ENCODE results near the gene NNMT.

DNA sequence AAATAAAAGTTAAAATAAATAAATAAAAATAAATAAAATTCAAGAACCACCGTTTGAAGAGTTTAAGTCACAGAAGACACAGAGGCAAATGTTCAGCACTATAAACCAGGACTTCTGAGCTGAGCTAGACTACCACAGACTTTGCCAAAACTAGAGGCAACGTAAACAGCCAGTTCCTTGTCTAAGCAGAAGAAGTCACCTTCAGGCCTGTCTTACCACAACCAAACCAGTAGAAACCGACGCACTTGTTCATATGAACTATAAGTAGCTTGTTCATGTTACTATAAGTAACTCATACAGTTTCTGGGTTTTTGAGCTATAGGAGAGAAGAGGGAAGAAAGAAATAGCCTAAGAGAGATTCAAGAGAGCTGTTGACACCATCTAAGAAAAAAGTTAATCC, 48.3 kb downstream of the NNMT start:
- no peak for TF ChIP-seq CEBPB (IDR thresholded peaks at IDR 0.05)
- TF ChIP-seq EP300 (IDR thresholded peaks at IDR 0.05; ENCODE audit: borderline replicate concordance): no peak
- TF ChIP-seq YY1 (IDR thresholded peaks at IDR 0.05; ENCODE audit: low read depth): no peak
- TF ChIP-seq, protein P1, sequence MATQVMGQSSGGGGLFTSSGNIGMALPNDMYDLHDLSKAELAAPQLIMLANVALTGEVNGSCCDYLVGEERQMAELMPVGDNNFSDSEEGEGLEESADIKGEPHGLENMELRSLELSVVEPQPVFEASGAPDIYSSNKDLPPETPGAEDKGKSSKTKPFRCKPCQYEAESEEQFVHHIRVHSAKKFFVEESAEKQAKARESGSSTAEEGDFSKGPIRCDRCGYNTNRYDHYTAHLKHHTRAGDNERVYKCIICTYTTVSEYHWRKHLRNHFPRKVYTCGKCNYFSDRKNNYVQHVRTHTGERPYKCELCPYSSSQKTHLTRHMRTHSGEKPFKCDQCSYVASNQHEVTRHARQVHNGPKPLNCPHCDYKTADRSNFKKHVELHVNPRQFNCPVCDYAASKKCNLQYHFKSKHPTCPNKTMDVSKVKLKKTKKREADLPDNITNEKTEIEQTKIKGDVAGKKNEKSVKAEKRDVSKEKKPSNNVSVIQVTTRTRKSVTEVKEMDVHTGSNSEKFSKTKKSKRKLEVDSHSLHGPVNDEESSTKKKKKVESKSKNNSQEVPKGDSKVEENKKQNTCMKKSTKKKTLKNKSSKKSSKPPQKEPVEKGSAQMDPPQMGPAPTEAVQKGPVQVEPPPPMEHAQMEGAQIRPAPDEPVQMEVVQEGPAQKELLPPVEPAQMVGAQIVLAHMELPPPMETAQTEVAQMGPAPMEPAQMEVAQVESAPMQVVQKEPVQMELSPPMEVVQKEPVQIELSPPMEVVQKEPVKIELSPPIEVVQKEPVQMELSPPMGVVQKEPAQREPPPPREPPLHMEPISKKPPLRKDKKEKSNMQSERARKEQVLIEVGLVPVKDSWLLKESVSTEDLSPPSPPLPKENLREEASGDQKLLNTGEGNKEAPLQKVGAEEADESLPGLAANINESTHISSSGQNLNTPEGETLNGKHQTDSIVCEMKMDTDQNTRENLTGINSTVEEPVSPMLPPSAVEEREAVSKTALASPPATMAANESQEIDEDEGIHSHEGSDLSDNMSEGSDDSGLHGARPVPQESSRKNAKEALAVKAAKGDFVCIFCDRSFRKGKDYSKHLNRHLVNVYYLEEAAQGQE (IDR thresholded peaks at IDR 0.05; ENCODE audit: low read depth): no peak
- no peak for TF ChIP-seq EGR1 (IDR thresholded peaks at IDR 0.05)
- TF ChIP-seq, protein P2, sequence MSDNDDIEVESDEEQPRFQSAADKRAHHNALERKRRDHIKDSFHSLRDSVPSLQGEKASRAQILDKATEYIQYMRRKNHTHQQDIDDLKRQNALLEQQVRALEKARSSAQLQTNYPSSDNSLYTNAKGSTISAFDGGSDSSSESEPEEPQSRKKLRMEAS (IDR thresholded peaks at IDR 0.05): no peak
- no peak for TF ChIP-seq TCF12 (IDR thresholded peaks at IDR 0.05; ENCODE audit: low read depth)
- TF ChIP-seq RAD21 (IDR thresholded peaks at IDR 0.05; ENCODE audit: low read depth): no peak
- TF ChIP-seq, protein P3, sequence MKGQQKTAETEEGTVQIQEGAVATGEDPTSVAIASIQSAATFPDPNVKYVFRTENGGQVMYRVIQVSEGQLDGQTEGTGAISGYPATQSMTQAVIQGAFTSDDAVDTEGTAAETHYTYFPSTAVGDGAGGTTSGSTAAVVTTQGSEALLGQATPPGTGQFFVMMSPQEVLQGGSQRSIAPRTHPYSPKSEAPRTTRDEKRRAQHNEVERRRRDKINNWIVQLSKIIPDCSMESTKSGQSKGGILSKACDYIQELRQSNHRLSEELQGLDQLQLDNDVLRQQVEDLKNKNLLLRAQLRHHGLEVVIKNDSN (IDR thresholded peaks at IDR 0.05): no peak
- TF ChIP-seq FOXM1 (IDR thresholded peaks at IDR 0.05; ENCODE audit: borderline replicate concordance, low read depth): no peak
- no peak for TF ChIP-seq TEAD4 (IDR thresholded peaks at IDR 0.05)
- TF ChIP-seq ZBTB7A (IDR thresholded peaks at IDR 0.05; ENCODE audit: low read depth): no peak
- TF ChIP-seq TAF1 (IDR thresholded peaks at IDR 0.05; ENCODE audit: low read depth): no peak
- no peak for TF ChIP-seq CREB1 (IDR thresholded peaks at IDR 0.05; ENCODE audit: low read depth)
